LNCAP (cell line): ENCODE measurements around the gene CORO1C.

Source experiments
- CTCF ChIP-seq: fragments of 450-650 bp; IDR thresholded peaks from 2 replicates; pipeline ENCODE4 v1.5.1; 2017; ENCODE audit warnings: mild to moderate bottlenecking

CORO1C gene

GRCh38 chr12:108761226-108761625 is 29.9 kb upstream of the CORO1C start:
- no peak for TF ChIP-seq CTCF

- TF ChIP-seq CTCF, result no peak
These were observed 28.6 kb upstream of the CORO1C start for GRCh38 chr12:108759924-108760323.

GRCh38 chr12:108757856-108758255 is 26.5 kb upstream of the CORO1C start:
- TF ChIP-seq CTCF, result no peak

GRCh38 chr12:108756421-108756820 is 25.1 kb upstream of the CORO1C start:
- TF ChIP-seq CTCF, result no peak

GRCh38 chr12:108755481-108755880 is 24.2 kb upstream of the CORO1C start:
- TF ChIP-seq CTCF, result no peak

GRCh38 chr12:108753976-108754375 is 22.7 kb upstream of the CORO1C start:
- no peak for TF ChIP-seq CTCF

GRCh38 chr12:108752387-108752786 is 21.1 kb upstream of the CORO1C start:
- TF ChIP-seq CTCF, result no peak

- TF ChIP-seq CTCF, result no peak
These were observed 20.5 kb upstream of the CORO1C start for GRCh38 chr12:108751821-108752220.
